NCI-H69 (cell line): ENCODE results near the gene JUN.

Source experiments
- DNase-seq: peaks from one replicate; lab custom pipeline; 2025; lab: John Stamatoyannopoulos, UW

Gene JUN

GRCh38 chr1:58762806-58763205, 21.0 kb downstream of the JUN start:
- no peak for DNase-seq

DNA sequence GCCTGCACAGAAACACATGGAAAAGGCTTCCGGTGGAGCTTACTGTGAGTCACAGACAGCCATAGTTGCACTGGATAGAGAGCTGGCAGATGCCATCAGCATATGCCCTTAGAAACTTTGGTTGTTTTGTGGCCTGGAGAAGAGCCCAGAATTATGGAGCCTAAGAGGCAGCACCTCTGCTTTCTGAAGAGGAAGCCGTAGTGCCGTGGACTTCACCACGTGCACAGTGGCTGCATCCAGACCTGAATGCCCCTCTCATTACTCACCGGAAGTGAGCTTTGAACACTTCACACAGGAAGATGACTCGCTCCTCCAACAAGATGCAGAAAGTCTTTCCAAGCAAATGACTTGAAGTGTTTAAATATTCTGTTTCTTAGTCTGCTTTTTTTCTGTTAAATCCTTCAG, 28.4 kb downstream of the JUN start:
- DNase-seq: peak; percentile 30

GRCh38 chr1:58754683-58755467, 29.0 kb downstream of the JUN start:
- DNase-seq: no peak

DNA sequence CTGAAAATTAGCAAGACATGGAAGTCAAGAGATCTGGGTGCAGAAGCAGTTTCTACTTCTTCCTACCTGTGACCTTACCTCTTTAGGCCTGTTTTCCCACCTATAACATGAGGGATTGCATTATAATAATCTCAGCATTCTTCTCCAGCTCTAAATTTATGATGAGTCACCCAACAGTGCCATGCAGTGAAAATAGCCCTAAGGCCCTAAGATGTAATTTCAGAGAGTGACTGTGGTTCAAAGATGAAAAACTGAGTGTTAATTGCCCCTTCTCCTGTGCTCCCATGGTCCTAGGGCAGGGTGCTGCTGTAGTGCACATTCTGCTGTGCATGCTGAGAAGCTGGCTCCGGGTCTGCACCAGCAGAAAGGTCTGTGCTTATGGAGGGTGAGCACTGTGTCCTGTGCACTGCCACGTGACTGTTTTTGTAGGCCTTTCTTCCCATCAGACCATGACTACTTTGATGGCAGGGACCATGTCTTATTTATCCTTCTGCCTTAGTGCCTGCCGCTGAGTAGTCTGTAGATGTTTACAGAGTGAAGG, 29.7 kb downstream of the JUN start:
- peak; percentile 77 for DNase-seq

GRCh38 chr1:58753431-58753866, 30.4 kb downstream of the JUN start:
- no peak for DNase-seq

GRCh38 chr1:58749646-58750045, 34.2 kb downstream of the JUN start:
- no peak for DNase-seq

- peak; percentile 90 for DNase-seq
Measured at GRCh38 chr1:58748666-58749065, 35.2 kb downstream of the JUN start.

GRCh38 chr1:58746757-58747156, 37.1 kb downstream of the JUN start:
- no peak for DNase-seq

DNA sequence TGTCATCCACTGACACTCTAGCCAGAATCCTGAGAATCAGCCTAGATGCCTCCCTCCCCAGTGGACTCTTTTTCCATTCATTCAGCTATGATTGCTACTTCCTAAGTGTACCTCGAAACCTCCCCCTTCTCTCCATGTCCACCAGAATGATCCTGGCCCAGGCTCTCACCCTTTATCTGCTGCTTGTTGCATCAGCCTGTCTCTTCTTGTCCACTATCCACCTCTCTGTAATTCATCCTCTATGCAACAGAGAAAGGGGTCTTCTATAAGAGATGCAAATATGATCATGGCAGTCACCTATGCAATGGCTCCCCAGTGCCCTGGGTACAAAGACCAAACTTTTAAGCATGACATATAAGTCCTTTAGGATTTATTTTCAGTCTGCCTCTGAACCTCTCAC, 37.7 kb downstream of the JUN start:
- no peak for DNase-seq

DNA sequence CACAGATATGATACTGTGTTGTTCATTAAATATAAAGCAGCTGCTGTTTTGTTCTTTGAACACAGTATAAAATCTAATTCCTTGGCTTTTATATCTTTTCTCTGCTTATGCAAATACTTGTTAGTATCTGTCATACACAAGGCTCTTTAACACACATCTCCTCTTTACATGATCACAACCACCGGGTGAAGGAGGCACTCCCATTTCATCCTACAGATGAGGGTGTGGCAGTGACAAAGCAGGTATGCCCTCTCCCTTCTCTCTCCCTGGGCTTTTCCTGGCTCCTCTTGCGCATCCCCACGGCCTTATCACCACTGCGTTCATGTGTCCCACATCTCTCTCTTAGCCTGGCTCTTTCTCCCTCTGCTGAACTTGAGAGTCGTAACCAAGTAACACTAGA, 38.2 kb downstream of the JUN start:
- DNase-seq: peak; percentile 6

DNA sequence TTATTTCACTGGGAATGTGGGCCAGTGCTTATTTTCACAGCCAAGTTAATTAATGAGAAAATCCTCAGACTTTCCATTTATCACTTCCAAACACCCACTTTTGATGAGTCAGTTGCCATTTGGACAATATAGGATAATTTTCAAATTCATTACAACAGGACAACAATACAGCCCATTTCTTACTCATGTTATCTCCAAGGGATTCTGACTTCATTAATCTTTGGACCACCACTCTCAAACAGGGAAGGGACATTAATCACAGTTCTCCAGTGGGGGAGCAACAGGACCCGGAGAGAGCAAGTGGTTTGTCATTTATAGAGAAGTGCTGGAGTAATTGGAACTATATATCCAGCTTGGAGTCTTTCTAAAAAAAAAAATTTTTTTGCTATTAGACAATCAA, 38.7 kb downstream of the JUN start:
- no peak for DNase-seq

DNA sequence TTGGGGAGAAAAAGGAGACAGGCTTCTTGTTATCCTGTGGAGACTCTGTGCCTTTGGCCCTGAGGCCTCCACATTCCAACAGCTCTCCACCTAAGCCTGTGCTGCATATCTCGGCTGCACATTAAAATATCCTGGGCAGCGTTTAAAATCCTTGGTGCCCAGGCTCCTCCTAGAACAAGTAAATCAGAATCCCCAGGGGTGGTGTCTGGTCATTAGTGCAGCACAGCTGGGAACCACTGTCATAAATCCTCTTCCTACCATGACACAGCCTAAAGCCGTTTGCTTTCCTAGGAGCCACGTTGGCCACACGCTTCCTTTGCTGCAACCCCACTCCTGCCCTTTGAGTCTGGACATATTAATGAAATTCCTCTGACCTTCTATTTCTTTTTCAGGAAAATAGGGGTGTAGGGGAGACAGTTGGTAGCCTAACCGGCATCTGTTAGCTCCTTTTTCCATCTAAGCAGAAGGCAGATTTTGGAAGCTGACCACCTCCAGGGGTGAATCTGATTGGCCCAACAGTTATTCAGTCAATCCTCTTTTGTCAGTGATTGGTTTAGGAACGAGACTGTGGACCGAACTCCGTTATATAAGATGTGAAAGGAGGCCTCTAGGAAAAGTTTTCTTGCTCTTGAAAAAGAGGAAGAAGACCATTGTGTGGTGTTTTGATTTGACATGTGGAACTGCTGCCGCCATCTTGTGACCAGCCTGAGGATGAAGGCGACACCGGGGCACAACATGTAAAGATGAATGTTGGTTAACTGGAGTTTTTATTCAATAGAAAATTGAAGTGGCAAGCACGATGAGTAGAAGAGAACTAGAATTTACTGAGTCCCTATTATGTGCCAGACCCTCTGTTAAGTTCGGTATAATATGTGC, 41.9 kb downstream of the JUN start:
- DNase-seq: peak; percentile 85

- peak; percentile 72 for DNase-seq
Measured at GRCh38 chr1:58739856-58740466, 43.9 kb downstream of the JUN start.

DNA sequence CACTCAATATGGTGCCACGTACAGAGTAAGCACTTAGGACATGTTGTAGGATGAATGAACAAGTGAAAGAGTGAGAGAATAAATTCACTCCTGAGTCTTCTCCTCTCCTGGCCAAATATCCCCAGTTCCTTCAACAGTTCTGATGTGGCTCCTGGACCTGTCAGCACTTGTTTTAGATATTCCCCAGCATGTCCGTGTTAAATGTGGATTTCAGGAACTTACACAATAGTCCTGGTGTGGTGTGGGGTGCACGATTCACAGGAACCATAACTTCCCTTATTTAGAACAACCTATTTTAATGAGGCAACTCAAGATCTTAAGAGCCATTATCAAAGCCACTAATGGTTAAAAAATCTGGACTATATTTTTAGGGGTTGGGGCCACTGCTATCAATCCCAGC, 45.0 kb downstream of the JUN start:
- DNase-seq: no peak

DNA sequence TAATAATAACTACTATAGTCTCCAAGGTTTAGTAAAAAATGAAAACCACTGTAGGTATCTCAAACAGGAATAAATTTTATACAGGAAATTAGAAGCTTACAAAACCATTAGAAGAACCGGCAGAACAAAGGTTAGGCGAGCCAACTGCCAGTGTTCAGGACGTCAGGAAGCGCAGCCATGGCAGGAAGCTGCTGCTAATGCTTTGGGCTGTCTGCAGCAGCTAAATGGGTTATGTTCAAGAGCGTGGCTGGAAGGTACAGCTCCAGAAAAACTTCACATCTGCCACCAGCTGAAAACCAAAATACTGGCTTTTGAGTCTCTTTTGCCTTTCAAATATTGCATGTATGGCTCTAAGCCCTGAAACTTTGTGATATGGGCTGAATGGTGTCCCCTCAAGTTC, 48.3 kb downstream of the JUN start:
- no peak for DNase-seq

- DNase-seq: no peak
Measured at GRCh38 chr1:58734630-58735029, 49.2 kb downstream of the JUN start.

DNA sequence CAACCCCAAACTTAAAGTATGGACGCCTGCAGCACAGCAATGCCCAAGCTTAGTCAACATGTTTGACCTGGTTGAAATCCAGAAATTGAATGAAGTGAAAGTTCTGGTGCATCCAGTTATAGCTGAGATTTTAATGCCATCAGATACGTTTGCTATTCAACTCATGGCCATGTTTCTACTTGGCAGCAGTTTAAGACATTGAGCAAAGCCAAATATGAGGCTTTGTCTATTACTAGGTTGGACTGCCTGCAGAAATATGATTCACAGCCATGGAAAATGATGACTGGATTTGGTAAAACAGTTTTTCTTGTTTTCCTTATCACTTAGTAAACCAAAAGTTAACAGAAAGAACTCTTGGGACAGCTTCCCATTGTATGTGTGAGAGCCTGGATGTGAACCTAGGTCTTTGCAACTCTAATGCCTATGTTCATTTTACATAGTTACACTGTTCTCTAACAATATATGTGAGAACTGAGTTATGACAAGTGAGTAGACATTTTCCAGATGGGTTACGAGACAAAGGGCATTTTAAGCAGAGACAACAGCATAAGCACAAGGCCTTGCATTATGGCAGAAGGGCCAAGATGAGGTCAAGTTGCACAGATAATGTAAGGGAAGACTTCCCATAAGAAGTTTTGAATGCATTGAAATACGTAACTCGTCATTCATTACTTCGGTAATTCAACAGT, 51.6 kb downstream of the JUN start:
- DNase-seq: no peak
